Smooth muscle cell (in vitro differentiated cells): ENCODE measurements around the gene FBXL13. TPM values are rescaled to one million over a fixed set of nuclear protein-coding genes. Genes with fewer than 3 reads are reported as not detected.
"Not testable (repeated sequence)": the region's sequence is repeated elsewhere in the genome, so short reads cannot be mapped to it uniquely, and the experiment has no call there.

Experiments used
- DNase-seq: peaks from one replicate; lab custom pipeline; 2025; ENCODE audit not compliant: unreplicated experiment; lab: John Stamatoyannopoulos, UW
- H2AFZ ChIP-seq: fragments of 200-600 bp; sonication (generic); 2 replicates; pipeline ENCODE4 v1.6.0; 2016; ENCODE audit warnings: antibody characterized with exemption, low read depth, mild to moderate bottlenecking
- H3F3A ChIP-seq: fragments of 200-600 bp; sonication (generic); 2 replicates; pipeline ENCODE4 v1.6.0; 2017; ENCODE audit warnings: antibody characterized with exemption, low read depth
- H3K27ac ChIP-seq: fragments of 200-600 bp; sonication (generic); 2 replicates; pipeline ENCODE4 v1.5.1; 2016; ENCODE audit warnings: low read depth, mild to moderate bottlenecking
- H3K27me3 ChIP-seq: fragments of 200-600 bp; sonication (generic); 2 replicates; pipeline ENCODE4 v1.6.1; 2016; ENCODE audit warnings: low read depth, mild to moderate bottlenecking
- H3K36me3 ChIP-seq: fragments of 200-600 bp; sonication (generic); 2 replicates; pipeline ENCODE4 v1.5.1; 2016; ENCODE audit warnings: low read depth
- H3K4me1 ChIP-seq: fragments of 200-600 bp; sonication (generic); 2 replicates; pipeline ENCODE4 v1.5.1; 2016; ENCODE audit warnings: low read depth
- H3K4me2 ChIP-seq: fragments of 200-600 bp; sonication (generic); 2 replicates; pipeline ENCODE4 v1.6.0; 2016; ENCODE audit warnings: mild to moderate bottlenecking
- H3K4me3 ChIP-seq: fragments of 200-600 bp; sonication (generic); 2 replicates; pipeline ENCODE4 v1.5.1; 2016; ENCODE audit warnings: mild to moderate bottlenecking
- H3K79me2 ChIP-seq: fragments of 200-600 bp; sonication (generic); 2 replicates; pipeline ENCODE4 v1.6.0; 2016; ENCODE audit warnings: low read depth, mild to moderate bottlenecking
- H3K9ac ChIP-seq: fragments of 200-600 bp; sonication (generic); 2 replicates; pipeline ENCODE4 v1.6.0; 2016; ENCODE audit warnings: low read depth
- H3K9me3 ChIP-seq: fragments of 200-600 bp; sonication (generic); replicated peaks from 2 replicates; pipeline ENCODE4 v1.5.1; 2016; ENCODE audit warnings: low read depth
- H4K20me1 ChIP-seq: fragments of 200-600 bp; sonication (generic); 2 replicates; pipeline ENCODE4 v1.6.0; 2016; ENCODE audit warnings: low read depth
- CTCF ChIP-seq: fragments of 200-600 bp; sonication (generic); IDR thresholded peaks from 2 replicates; pipeline ENCODE4 v1.5.1; 2017; ENCODE audit warnings: borderline replicate concordance, mild to moderate bottlenecking, antibody characterized with exemption; ENCODE audit not compliant: insufficient read depth, poor library complexity, severe bottlenecking
- WGBS: methylation state at CpG from one replicate; pipeline ENCODE4 v1.1.7; 2016; ENCODE audit warnings: low lambda C conversion rate; 5-methylcytosine and 5-hydroxymethylcytosine counted together
- polyA plus RNA-seq: library from polyadenylated mRNA; unstranded; fragments of >200 nt; fragmentation: Nextera tagmentation; extraction: Ambion mirVana; gene quantifications from 2 replicates; pipeline ENCODE4 v1.2.1, GENCODE V29; 2016
- total RNA-seq: library from RNA; depleted of rRNA; stranded (reverse); fragments of >200 nt; gene quantifications from 2 replicates; pipeline ENCODE4 v1.2.3, GENCODE V29; 2014

The FBXL13 gene
- total and polyA plus RNA-seq, 2 experiments from 2014 or later, result 2.6 to 12.1 TPM

GRCh38 chr7:103051519-103051918 is 23.1 kb downstream of the FBXL13 start:
- Histone ChIP-seq H3K4me3 (no peak overlapping the region), H3K4me1 (no peaks in the 10 kb centered on the region), H3K9me3 (peaks cover 13% of the 10 kb centered on the region), H4K20me1 (no peaks in the 10 kb centered on the region), H2AFZ (no peak overlapping the region), H3K27me3 (no peaks in the 10 kb centered on the region), H3K79me2 (no peaks in the 10 kb centered on the region), H3K36me3 (peaks cover 9% of the 10 kb centered on the region), H3F3A (no peaks in the 10 kb centered on the region), H3K27ac (no peak overlapping the region), H3K9ac (no peak overlapping the region), H3K4me2 (no peak overlapping the region)
- 97% methylated on average over 6 of the region's 6 CpGs for WGBS
- no peak for DNase-seq
- TF ChIP-seq CTCF, result no peak

GRCh38 chr7:103048833-103049232 is 25.8 kb downstream of the FBXL13 start:
- Histone ChIP-seq H4K20me1 (no peaks in the 10 kb centered on the region), H3K4me2 (no peak overlapping the region), H3K4me1 (no peaks in the 10 kb centered on the region), H3K4me3 (no peak overlapping the region), H3K36me3 (peaks cover 15% of the 10 kb centered on the region), H2AFZ (no peak overlapping the region), H3K27me3 (no peaks in the 10 kb centered on the region), H3K9me3 (peaks cover 13% of the 10 kb centered on the region), H3F3A (no peaks in the 10 kb centered on the region), H3K27ac (no peak overlapping the region), H3K9ac (no peak overlapping the region), H3K79me2 (no peaks in the 10 kb centered on the region)
- no peak for TF ChIP-seq CTCF
- DNase-seq, result no peak
- 71% methylated on average over 2 of the region's 2 CpGs for WGBS

- not testable (repeated sequence) for H3K79me2 ChIP-seq, H3K4me2 ChIP-seq, H3K27ac ChIP-seq
Measured at GRCh38 chr7:103041815-103042214, 32.8 kb downstream of the FBXL13 start.

GRCh38 chr7:103037823-103038739 is 36.5 kb downstream of the FBXL13 start:
- not testable (repeated sequence) for DNase-seq, H2AFZ ChIP-seq, H3K27me3 ChIP-seq, H3K36me3 ChIP-seq, H3K4me1 ChIP-seq, H3K9me3 ChIP-seq, H3K4me3 ChIP-seq, H3K27ac ChIP-seq, H4K20me1 ChIP-seq, H3K4me2 ChIP-seq, H3K79me2 ChIP-seq, H3K9ac ChIP-seq, H3F3A ChIP-seq
- WGBS, result 87% methylated on average over 20 of the region's 20 CpGs

More at GRCh38 chr7:103041815-103042214, 32.8 kb downstream of the FBXL13 start:
- not testable (repeated sequence) for H4K20me1 ChIP-seq, H3K4me3 ChIP-seq, H3K9ac ChIP-seq, H3K27me3 ChIP-seq, H2AFZ ChIP-seq, H3K4me1 ChIP-seq, H3K9me3 ChIP-seq, H3K36me3 ChIP-seq, DNase-seq, H3F3A ChIP-seq
- 95% methylated on average over 1 of the region's 1 CpG for WGBS
